ENCODE measurements around the gene WNT5B.

Gene WNT5B

GRCh38 chr12:1628666-1629337 is at the start of gene WNT5B:
WNT5B (plus strand) TSS chr12:1629231; CDS start chr12:1631355, 2,124 bp downstream.
- DNase-seq (ENCODE audit: low read depth) = no peak

GRCh38 chr12:1579651-1580435 is 49.2 kb upstream of the WNT5B start:
- DNase-seq (ENCODE audit: low read depth) = no peak

GRCh38 chr12:1580526-1580925 is 48.5 kb upstream of the WNT5B start:
- no peak for DNase-seq (ENCODE audit: low read depth)

GRCh38 chr12:1581973-1582708 is 46.9 kb upstream of the WNT5B start:
- no peak for DNase-seq (ENCODE audit: low read depth)

- no peak for DNase-seq (ENCODE audit: low read depth)
These were observed 46.4 kb upstream of the WNT5B start for GRCh38 chr12:1582709-1583050.

- DNase-seq (ENCODE audit: low read depth) = peak; percentile 68
These were observed 45.5 kb upstream of the WNT5B start for GRCh38 chr12:1583421-1584078.

- no peak for DNase-seq (ENCODE audit: low read depth)
These were observed 44.7 kb upstream of the WNT5B start for GRCh38 chr12:1584326-1584725.

GRCh38 chr12:1587927-1588574 is 41.0 kb upstream of the WNT5B start:
- DNase-seq (ENCODE audit: low read depth) = no peak

- no peak for DNase-seq (ENCODE audit: low read depth)
These were observed 40.5 kb upstream of the WNT5B start for GRCh38 chr12:1588575-1588947.

- DNase-seq (ENCODE audit: low read depth) = no peak
These were observed 38.6 kb upstream of the WNT5B start for GRCh38 chr12:1590221-1590979.

- DNase-seq (ENCODE audit: low read depth) = no peak
These were observed 38.0 kb upstream of the WNT5B start for GRCh38 chr12:1591034-1591433.

- no peak for DNase-seq (ENCODE audit: low read depth)
These were observed 37.5 kb upstream of the WNT5B start for GRCh38 chr12:1591543-1591942.

GRCh38 chr12:1592444-1593173 is 36.4 kb upstream of the WNT5B start:
- DNase-seq (ENCODE audit: low read depth) = no peak

- DNase-seq (ENCODE audit: low read depth) = no peak
These were observed 35.6 kb upstream of the WNT5B start for GRCh38 chr12:1593174-1594005.

GRCh38 chr12:1594006-1594260 is 35.1 kb upstream of the WNT5B start:
- no peak for DNase-seq (ENCODE audit: low read depth)

GRCh38 chr12:1594261-1595025 is 34.6 kb upstream of the WNT5B start, which contains the start of gene FBXL14:
FBXL14 (minus strand) TSS chr12:1594581; CDS start chr12:1594066, 515 bp downstream.
- peak; percentile 72 for DNase-seq (ENCODE audit: low read depth)

- DNase-seq (ENCODE audit: low read depth) = no peak
These were observed 33.9 kb upstream of the WNT5B start for GRCh38 chr12:1595026-1595561.

GRCh38 chr12:1595690-1596347 is 33.2 kb upstream of the WNT5B start:
- DNase-seq (ENCODE audit: low read depth) = no peak

Measured in CMK (cell line).